GM23338 (cell line): ENCODE results near the gene CYP26C1.

Source experiments
- CREB1 ChIP-seq: fragments of 250-450 bp; sonication (Bioruptor Pico); IDR thresholded peaks from 2 replicates; pipeline ENCODE4 v1.5.0; 2020; ENCODE audit warnings: low read depth, mild to moderate bottlenecking, moderate library complexity
- EZH2 ChIP-seq: fragments of 200-600 bp; sonication (generic); IDR thresholded peaks from one replicate; pipeline ENCODE4 v1.8.0; 2017; ENCODE audit warnings: antibody characterized with exemption, mild to moderate bottlenecking, low read depth; ENCODE audit not compliant: unreplicated experiment
- EZH2phosphoT487 ChIP-seq: fragments of 200-600 bp; sonication (generic); IDR thresholded peaks from one replicate; pipeline ENCODE4 v1.8.1; 2018; ENCODE audit warnings: antibody characterized with exemption; ENCODE audit not compliant: unreplicated experiment
- JUNB ChIP-seq: IDR thresholded peaks from one replicate; pipeline ENCODE4 v1.6.1; 2016; ENCODE audit warnings: antibody characterized with exemption; ENCODE audit not compliant: unreplicated experiment
- NANOG ChIP-seq: IDR thresholded peaks from 2 replicates; pipeline ENCODE4 v1.6.1; 2016; ENCODE audit warnings: antibody characterized with exemption, borderline replicate concordance
- POLR2AphosphoS5 ChIP-seq: IDR thresholded peaks from 2 replicates; pipeline ENCODE4 v1.6.1; 2016; ENCODE audit warnings: antibody characterized with exemption, low read depth
- REST ChIP-seq: IDR thresholded peaks from one replicate; pipeline ENCODE4 v1.6.1; 2018; ENCODE audit warnings: antibody characterized with exemption; ENCODE audit not compliant: unreplicated experiment
- STAT1 ChIP-seq: IDR thresholded peaks from one replicate; pipeline ENCODE4 v1.6.1; 2016; ENCODE audit warnings: antibody characterized with exemption; ENCODE audit not compliant: unreplicated experiment
- ZNF331 ChIP-seq: fragments of 250-450 bp; sonication (Bioruptor Pico); IDR thresholded peaks from 2 replicates; pipeline ENCODE4 v1.5.0; 2020; ENCODE audit warnings: low read depth, mild to moderate bottlenecking, moderate library complexity
- TF ChIP-seq, protein P1 (sequence below), 2 experiments: fragments of 200-600 bp in 1 of 2; sonication (generic) in 1 of 2; conservative IDR thresholded peaks; 2 replicates each; pipeline versions ENCODE4 v1.5.1 to v1.6.1; 2016 to 2017; ENCODE audit warnings: antibody characterized with exemption in 2 of 2, low read depth in 2 of 2, mild to moderate bottlenecking in 2 of 2, moderate library complexity in 1 of 2
- TF ChIP-seq, protein P2 (sequence below): IDR thresholded peaks from 2 replicates; pipeline ENCODE4 v1.6.1; 2016; ENCODE audit warnings: antibody characterized with exemption

DNA sequence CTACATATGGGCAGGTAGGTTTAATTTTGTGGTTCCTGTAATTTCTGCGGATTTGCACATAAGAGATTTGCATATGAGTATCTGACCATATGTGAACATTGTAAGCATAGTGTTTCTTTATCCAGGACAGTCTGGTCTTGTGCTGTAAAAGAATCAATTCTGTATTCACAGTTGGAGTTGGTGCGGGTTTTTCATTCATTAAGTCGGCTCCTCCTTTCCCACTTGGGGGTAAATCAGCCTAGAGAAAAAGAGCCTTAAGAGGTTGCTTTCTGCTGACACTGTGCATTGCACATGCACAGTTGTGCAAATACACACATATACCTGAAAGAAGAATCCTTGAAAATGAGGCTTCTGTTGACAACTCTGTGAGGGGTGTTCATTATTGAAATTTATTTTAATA is 6.1 kb upstream of the CYP26C1 start:
- TF ChIP-seq, protein P1, sequence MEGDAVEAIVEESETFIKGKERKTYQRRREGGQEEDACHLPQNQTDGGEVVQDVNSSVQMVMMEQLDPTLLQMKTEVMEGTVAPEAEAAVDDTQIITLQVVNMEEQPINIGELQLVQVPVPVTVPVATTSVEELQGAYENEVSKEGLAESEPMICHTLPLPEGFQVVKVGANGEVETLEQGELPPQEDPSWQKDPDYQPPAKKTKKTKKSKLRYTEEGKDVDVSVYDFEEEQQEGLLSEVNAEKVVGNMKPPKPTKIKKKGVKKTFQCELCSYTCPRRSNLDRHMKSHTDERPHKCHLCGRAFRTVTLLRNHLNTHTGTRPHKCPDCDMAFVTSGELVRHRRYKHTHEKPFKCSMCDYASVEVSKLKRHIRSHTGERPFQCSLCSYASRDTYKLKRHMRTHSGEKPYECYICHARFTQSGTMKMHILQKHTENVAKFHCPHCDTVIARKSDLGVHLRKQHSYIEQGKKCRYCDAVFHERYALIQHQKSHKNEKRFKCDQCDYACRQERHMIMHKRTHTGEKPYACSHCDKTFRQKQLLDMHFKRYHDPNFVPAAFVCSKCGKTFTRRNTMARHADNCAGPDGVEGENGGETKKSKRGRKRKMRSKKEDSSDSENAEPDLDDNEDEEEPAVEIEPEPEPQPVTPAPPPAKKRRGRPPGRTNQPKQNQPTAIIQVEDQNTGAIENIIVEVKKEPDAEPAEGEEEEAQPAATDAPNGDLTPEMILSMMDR (conservative IDR thresholded peaks at IDR 0.05; ENCODE audit: low read depth in 2 of 2), result no peak
- TF ChIP-seq REST (no peak), CREB1 (no peak), EZH2phosphoT487 (no peak), JUNB (no peak), EZH2 (no peak), POLR2AphosphoS5 (no peak), STAT1 (no peak), ZNF331 (CRISPR knock-in tag) (no peak), NANOG (no peak)
- TF ChIP-seq, protein P2, sequence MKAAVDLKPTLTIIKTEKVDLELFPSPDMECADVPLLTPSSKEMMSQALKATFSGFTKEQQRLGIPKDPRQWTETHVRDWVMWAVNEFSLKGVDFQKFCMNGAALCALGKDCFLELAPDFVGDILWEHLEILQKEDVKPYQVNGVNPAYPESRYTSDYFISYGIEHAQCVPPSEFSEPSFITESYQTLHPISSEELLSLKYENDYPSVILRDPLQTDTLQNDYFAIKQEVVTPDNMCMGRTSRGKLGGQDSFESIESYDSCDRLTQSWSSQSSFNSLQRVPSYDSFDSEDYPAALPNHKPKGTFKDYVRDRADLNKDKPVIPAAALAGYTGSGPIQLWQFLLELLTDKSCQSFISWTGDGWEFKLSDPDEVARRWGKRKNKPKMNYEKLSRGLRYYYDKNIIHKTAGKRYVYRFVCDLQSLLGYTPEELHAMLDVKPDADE, result no peak
